Activated CD8-positive, alpha-beta memory T cell treated with anti-CD3 and anti-CD28 coated beads for 24 hours (primary cell): ENCODE data around the gene ARFIP2.
"Not testable (repeated sequence)": the region's sequence is repeated elsewhere in the genome, so short reads cannot be mapped to it uniquely, and the experiment has no call there.

ENCODE experiments used
- DNase-seq: peaks from one replicate; pipeline ENCODE4 v3.0.0-alpha.2; 2020

ARFIP2 gene, protein sequence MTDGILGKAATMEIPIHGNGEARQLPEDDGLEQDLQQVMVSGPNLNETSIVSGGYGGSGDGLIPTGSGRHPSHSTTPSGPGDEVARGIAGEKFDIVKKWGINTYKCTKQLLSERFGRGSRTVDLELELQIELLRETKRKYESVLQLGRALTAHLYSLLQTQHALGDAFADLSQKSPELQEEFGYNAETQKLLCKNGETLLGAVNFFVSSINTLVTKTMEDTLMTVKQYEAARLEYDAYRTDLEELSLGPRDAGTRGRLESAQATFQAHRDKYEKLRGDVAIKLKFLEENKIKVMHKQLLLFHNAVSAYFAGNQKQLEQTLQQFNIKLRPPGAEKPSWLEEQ

GRCh38 chr11:6481012-6481923 lies at the start of gene ARFIP2, which contains the start of gene TIMM10B:
Gene ARFIP2 (minus strand): TSS chr11:6481331. CDS start chr11:6480421, 910 bp downstream.
Gene TIMM10B (plus strand): TSS chr11:6481501. CDS start chr11:6481517, 16 bp downstream.
- DNase-seq = peak; percentile 96

DNA sequence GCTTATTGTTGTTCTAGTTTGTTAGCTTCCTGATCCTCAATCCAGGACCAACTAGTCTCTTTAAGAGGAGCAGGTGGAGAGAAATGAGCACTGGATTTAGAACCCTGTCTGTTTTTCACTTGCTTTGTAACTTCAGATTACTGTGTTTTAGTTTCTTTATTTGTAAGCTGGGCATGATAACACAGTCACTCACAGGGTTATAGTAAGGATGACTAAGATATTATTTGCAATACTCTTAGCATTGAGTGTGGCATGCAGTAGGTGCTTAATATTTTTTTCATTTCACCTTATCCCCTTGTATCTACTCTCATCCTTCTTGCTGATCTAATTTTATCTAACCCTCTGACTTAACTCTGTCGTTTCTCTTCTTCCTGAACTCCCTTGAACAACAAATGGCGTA lies 49.7 kb upstream of the ARFIP2 start:
- no peak for DNase-seq

DNA sequence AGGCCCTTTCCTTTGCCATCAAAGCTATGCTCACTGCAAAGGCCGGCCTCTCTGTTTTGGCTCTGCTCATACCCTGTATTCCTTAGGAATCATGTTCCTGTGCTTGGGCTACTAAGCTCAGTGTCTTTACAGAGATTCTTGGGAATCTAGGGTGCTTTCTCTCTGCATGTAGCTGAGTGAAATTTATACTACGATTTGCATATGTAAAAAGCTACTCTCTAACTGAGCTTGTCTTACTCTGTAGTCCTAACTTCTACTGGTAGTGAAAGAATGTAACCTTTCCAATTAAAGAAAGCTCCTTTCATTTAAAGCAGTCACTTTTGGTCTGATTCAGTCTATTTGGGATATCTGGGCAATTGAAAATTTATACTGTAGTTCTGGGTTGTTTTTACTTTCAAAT lies 48.1 kb upstream of the ARFIP2 start:
- DNase-seq = no peak

GRCh38 chr11:6526411-6527135 lies 45.4 kb upstream of the ARFIP2 start:
- DNase-seq = no peak

GRCh38 chr11:6523253-6523652 lies 42.1 kb upstream of the ARFIP2 start:
- no peak for DNase-seq

GRCh38 chr11:6521946-6522345 lies 40.8 kb upstream of the ARFIP2 start:
- not testable (repeated sequence) for DNase-seq

DNA sequence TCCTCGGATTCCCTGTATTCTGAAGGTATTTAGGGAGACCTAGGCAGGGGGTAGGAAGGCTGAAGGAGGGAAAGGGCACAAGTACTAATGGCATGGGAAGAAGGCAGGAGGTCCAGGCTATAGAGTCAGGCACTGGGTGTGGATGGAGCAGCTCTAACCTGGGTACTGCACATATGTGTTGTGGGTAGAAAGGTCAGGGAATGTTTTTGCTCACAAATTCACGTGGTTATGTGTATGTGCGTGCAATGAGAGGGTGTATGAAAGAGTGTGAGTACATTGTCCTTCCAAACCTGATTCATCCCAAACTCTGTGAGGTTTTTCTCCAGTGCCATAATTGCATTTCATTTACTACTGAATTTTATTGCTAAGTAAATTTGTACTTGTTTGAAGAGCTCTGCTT lies 39.1 kb upstream of the ARFIP2 start:
- no peak for DNase-seq

- DNase-seq = no peak
These were observed 35.7 kb upstream of the ARFIP2 start for GRCh38 chr11:6516865-6517264.

DNA sequence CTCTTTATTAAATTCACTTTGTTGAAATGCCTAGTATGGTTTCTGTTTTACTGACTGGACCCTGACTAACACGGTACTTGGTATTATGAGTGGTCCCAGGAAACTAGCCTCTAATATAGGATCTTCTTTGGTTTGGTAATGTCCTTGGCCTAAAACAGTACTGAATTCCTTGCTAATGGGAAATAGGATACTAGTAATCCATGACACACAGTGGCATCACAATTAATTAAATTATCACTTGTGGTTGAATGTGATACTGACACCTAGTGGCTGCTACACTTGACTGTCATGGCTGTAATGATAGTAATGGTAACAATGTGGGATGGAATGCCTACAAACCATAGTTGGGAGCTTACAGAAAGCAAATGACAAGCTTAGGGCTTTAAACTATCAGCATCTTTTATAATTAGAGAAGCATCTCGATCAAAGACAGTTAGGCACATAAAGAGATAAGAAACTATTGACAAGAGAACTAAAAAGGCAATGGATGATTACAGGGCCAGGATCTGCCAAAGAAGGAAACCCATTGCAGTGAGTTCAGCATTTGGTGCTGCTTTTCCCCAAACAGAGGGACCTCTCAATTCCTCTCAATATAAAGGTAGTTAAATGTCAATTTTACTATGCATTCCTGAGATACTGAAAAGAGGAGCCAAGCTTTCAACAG lies 24.6 kb upstream of the ARFIP2 start:
- DNase-seq = no peak

DNA sequence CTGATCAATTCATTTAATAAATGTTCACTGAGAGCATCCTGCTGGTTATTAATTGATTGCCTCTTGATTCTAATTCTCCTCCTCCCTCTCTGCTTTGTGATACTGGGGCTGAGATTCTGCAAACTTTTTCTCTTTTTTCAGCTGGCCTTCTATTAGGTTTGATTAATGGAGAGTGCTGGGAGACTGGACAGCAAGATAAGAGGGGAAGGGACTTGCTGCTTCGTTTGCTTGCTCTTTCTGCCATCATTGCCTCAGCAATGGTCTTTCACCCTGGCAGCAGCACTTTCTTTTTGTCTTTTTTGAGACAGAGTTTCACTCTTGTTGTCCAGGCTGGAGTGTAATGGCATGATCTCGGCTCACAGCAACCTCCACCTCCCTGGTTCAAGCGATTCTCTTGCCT lies 23.0 kb upstream of the ARFIP2 start:
- DNase-seq = no peak

GRCh38 chr11:6502382-6502781 lies 21.3 kb upstream of the ARFIP2 start:
- DNase-seq = no peak

- no peak for DNase-seq
These were observed 17.4 kb upstream of the ARFIP2 start for GRCh38 chr11:6498544-6498943.

- DNase-seq = no peak
These were observed 17.0 kb upstream of the ARFIP2 start for GRCh38 chr11:6498121-6498520.

GRCh38 chr11:6497069-6497839 lies 16.1 kb upstream of the ARFIP2 start, which contains the start of gene DNHD1:
Gene DNHD1 (plus strand): TSS chr11:6497280. CDS start chr11:6498216, 936 bp downstream.
- no peak for DNase-seq

DNA sequence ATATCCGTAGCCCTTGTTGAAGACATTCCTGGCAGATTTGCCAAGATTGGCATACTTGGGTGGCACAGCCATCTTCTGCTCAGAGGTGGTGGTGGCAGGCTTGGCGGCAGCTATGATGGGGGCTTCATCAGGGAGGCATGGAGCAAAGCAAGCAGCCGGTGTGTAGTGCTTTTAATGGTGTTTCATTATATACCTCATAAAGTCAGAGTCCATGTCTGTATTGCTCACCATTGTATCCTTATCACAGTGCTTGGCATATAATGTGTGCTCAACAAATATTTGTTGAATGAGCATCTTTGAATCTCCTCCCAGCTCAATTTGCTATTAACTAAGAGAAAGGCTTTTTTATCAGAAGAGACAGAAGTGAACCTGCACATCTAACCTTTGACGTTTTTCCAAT lies 8.2 kb upstream of the ARFIP2 start:
- DNase-seq = no peak

DNA sequence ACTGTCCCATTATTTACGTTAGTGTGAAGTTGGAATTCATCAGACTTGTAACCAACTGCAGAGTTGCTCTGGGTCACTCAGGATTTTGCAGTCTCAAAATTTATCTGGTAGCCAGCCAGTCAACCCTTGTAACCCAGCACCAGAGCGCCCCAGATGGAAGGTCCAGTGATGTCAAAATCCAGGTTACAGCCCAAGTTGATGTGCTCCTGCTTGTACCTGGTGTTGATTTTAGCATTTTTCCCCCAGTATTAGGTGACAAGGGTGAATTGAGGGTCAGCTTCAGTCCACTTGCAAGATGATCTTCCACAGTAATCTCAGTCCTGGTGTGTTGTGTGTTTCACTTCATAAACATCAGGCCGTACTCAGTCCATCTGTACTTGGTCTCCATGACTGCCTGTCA lies 7.7 kb upstream of the ARFIP2 start:
- DNase-seq = no peak

DNA sequence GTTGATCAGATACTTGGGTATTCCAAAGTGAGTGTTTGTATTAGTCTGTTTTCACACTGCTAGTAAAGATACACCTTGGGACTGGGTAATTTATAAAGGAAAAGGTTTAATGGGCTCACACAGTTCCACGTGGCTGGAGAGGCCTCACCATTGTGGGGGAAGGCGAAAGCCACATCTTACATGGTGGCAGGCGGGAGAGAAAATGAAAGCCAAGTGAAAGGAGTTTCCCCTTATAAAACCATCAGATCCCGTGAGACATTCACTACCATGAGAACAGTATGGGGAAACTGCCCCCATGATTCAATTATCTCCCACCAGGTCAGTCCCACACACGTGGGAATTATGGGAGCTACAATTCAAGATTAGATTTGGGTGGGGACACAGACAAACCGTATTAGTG lies 7.2 kb upstream of the ARFIP2 start:
- DNase-seq = no peak

- no peak for DNase-seq
These were observed 5.8 kb upstream of the ARFIP2 start for GRCh38 chr11:6486938-6487337.

DNA sequence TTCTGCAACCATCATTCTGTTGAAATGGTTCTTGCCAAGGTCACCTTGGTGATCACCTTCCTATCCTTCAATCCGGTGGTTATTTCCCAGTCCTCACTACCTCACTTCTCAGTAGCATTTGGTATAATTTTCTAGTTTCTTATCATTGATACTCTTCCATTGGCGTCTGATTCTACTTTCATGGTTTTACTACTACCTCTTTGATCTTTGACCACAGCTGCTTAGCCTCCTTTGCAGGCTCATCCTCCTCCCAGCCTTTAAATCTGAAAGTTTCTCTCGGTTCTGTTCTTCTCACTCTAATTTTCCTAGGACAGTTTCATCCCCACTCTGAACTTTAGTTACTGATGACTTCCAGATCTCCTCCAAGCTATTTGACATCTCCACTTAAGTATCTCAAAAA lies 5.1 kb upstream of the ARFIP2 start:
- DNase-seq = no peak

- DNase-seq = no peak
These were observed 4.5 kb upstream of the ARFIP2 start for GRCh38 chr11:6485661-6486060.

GRCh38 chr11:6483015-6483414 lies 1.9 kb upstream of the ARFIP2 start:
- DNase-seq = no peak

GRCh38 chr11:6482441-6482840 lies 1.3 kb upstream of the ARFIP2 start:
- no peak for DNase-seq
